GM21381 (cell line): ENCODE data around the gene PRKAB2.
"Not testable (repeated sequence)": the region's sequence is repeated elsewhere in the genome, so short reads cannot be mapped to it uniquely, and the experiment has no call there.

Experiments
- ATAC-seq: cut with Tn5 transposase; IDR thresholded peaks from one replicate; pipeline ENCODE4 v1.9.1; 2021; ENCODE audit warnings: mild to moderate bottlenecking, moderate library complexity; ENCODE audit not compliant: unreplicated experiment

Gene PRKAB2, protein sequence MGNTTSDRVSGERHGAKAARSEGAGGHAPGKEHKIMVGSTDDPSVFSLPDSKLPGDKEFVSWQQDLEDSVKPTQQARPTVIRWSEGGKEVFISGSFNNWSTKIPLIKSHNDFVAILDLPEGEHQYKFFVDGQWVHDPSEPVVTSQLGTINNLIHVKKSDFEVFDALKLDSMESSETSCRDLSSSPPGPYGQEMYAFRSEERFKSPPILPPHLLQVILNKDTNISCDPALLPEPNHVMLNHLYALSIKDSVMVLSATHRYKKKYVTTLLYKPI

DNA sequence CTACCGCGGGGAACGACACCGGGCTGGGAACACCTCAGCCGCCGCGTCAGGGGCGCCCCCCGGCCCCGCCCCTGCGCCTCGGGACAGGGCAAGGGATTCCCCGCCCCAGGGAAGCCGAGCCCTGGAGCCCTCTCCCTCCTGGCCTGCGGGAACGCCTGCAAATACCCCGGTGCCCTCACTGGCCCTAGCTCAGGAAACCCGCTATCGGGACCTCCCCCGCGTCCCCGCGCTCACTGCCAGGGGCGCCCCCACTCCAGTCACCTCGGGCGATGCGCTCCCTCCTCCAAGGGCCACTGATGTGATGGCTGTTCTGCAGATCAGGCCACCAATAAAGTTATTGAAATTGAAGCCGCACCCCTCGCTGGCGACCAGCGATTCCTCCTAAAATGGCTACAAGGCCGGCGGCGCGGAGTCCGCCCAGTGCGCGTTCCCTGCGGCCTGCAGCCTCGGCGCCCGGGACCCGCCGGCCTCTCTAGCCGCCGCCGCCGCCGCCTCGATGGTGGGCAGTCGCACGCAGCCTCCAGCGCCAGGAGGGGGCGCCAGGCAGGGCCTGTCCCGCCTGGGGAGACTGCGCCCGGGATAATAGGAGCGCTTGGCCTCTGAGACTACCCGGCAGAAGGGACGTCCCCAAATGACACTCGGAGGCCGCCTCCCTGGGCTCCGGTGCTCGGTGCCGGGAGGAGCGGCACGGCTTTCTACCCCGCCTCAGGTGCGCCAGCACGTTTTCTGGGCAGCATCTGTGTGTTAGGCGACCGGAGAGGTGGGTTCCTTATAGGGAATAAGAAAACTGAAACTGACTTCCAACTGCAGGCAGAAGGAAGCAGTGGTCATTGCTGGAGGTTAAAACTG is at the start of gene PRKAB2:
PRKAB2 (minus strand) TSS at position 303 of the 849 bp plus-strand sequence. CDS start 326 bp downstream, outside the sequence.
- peak; percentile 88 for ATAC-seq

DNA sequence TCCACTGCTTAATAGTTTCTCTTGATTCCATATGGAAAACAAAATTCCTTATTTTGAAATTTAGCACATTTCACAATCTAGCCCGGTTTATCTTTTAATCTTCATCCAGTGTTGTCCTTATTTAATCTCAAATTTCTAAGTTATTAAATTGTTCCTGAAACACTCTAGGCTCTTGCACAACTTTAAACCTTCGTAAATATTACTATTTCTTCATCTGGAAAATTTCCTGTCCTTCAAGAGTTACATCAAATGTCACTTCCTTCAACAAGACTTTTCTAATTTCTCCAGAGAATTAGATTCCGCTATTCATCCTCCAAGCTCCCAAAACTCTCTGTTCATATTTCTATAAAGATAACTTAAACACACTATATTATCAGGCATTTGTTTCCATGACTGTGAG is 46.3 kb upstream of the PRKAB2 start:
- no peak for ATAC-seq

DNA sequence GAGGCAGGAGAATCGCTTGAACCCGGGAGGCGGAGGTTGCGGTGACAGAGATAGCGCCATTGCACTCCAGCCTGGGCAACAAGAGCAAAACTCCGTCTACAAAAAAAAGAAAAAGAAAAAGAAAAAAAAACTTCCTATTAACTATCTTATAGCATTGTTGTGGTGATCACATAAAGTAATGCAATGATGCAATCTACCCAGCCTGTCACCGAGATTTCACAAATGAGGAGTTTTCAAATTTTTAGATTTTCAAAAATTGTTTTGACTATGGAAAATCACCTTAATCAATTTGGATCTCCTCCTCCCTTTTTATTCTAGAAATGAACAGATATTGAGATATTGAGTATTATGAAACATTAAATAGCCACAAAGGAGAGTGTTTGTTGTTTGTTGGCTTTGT is 44.9 kb upstream of the PRKAB2 start:
- no peak for ATAC-seq

DNA sequence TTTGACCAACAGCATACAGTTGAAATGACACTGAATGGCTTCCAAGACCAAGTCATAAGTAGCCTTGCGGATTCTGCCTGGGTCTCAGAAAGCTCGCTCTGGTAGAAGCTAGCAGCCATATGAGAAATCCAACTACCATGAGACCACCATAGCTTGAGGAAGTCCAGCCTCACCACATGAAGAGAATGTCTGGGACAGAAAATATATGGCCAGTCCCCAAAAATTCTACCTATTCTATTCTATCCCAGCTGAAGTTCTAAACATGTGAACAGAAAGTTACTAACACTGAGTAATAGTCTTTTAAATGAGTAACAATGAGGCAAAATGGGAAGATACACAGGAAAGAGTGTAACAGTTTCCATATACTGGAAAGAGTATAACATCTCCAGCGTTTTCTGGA is 43.9 kb upstream of the PRKAB2 start:
- ATAC-seq, result no peak

DNA sequence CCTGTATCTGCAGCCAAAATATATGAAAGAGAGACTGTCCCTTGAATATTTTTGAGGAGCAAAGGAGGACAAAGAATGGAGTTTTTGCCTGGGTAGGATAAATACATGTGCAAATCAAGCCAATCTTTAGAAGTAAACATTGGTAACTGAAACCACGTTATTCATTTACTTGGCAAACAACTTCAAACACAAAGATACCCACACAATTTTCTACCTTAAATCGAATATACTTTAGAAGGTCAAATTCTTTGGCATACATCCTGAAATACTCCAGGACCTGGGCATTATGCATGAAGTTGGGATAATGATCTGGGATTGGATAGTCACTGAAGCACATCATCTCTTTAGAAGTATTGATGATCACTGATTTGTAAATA is 43.3 kb upstream of the PRKAB2 start:
- ATAC-seq, result no peak

DNA sequence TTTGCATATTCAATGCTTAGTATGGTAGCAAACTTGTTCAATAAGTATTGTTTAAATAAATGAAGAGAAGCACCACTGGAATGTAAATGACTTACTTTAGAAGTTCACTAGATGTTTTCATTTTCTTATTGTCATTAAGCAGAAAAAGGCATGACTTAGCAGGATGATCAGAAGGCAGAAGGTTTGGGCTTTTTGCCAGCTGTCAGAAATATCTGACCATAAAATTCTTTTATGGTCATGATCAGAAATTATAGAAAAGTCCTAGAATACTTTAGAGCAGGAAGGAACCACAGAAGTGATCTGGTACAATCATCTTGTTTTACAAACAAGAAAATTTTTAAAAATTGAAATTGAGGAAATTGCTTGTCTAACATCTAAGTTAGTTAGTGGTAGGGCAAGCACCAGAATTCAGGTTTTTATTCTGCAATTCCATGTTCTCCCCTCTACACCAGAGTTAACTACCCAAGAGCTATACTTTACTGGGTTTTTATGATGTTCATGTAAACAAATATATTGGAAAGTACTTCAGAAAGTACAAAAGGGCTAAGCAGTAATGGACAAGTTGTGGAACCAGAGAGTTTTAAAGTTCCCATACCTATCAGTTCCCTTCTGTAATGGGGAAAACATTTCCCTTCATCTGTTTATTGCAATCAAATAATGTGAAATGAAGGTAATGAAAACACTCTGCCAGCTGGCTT is 42.7 kb upstream of the PRKAB2 start:
- no peak for ATAC-seq

DNA sequence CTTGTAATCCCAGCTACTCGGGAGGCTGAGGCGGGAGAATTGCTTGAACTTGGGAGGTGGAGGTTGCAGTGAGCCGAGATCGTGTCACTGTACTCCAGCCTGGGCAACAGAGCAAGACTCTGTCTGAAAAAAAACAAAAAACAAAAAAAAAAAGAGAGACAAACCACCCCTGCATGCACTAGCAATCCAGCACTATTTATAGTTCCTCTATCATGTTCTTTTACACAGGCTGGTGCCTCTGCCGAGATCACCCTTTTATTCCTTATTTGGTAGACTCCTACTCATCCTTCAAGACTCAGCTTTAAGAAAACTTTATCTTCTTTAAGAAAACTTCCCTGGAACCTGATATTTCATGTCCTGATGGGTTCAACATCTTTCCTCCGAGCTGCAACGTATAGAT is 42.1 kb upstream of the PRKAB2 start:
- ATAC-seq, result no peak

DNA sequence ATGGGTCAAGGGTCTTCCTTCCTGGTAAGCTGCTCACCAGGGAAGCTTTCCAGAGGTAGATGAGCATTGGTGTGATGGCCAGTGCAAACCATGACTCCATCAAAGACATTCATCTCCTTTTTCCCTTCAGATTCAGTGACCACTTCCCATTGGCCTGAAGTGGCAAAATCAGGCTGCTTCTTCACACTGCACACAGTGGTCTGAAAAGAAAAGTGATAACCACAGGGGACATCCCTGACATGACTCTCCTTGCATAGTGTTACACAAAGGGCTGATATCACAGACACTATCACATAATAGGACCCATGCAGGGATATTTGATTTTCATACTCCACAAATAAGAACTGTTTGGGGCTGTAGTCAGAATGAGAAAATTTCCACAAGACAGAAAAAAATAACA is 41.0 kb upstream of the PRKAB2 start:
- no peak for ATAC-seq

DNA sequence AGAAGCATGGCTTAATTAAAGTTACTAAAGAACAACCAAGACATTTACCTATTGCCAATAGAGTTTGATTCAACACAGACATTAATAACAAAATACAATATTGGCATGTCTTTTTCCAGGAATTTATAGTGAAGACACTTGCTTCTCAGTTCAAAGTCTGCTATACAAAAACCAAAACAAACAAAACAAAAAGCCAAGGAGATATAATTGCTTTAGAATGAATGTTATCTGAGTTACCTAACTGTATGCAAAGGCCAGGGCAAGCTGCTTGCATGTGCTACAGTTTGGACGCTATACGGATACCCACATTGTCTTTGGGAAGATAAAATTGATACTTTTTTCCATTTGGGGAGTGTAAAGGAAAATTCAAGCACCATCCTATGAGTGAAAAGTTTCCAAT is 39.3 kb upstream of the PRKAB2 start:
- ATAC-seq, result no peak

DNA sequence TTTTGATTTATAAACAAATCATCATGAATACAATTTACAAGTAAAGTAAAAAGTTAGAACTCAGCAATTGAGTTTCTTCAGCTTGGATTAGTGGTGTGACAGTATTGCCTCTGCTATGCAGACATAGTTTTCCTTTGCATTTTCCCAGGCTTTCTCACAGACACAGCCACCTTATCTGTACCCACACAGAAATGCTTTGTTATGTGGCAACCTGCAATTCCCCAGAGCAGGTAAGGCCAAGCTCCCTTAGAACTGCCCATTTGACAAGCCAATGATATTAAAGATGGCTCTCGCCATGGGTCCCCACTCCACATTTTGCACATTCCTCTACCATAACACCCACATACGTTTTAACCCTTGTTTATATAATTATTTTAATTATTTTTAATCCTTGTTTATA is 38.7 kb upstream of the PRKAB2 start:
- no peak for ATAC-seq

DNA sequence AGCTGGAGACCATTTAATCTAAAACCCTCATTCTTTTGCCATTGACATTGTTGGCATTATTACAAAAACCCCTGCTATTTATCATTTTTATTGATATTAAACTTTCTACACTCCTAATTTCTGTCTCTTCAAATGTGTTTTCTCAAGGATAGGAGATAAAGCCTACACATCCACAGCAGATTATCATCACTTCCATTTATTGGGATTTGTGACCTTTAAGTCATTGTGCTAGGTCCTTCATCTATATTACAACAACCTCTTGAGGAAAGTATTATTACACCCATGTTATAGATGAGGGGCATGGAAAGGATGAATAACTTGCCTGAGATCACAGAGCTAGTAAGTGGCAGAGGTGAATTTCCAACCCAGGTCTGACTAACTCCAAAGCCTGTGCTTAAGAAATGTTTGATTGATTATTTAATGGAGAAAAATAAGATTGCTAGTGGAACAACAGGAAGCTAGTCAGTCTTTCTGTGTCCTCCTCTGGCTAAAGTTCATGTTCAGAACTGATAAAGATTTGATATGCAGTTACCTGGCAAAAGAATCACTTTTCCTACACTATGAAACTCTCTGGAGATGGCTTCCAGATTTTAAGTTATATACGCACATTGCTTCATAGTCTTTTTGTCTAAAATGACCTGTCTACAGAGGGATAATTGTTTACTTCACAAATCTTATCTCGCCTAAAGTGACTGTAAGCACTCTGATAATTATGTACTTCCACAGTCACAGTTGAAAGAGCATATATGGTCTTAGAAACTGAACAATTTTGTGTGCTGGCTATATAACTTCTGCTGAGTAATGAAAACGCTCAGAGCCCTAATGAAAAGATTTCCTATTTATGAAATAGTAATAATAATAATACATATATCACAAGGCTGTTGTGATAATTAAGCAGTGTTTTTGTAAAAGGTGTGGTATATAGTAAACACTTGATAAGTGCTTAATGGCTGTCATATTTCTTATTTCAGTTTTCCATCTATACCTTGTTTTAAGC is 37.9 kb upstream of the PRKAB2 start:
- no peak for ATAC-seq

DNA sequence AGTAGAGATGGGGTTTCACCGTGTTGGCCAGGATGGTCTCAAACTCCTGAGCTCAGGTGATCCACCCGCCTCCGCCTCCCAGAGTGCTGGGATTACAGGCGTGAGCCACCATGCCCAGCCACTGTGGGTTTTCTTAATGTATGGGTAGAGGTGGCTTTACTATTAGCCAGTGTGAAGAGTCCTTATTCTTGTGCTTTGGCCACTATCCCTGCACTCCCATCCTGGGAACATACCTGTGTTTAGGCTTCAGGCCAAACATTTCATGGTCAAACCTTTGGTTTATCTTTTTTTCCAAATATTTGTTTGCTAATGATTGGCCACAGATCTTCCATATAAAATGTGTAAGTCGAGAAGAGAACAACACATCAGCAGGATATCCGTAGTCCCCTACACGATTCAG is 36.3 kb upstream of the PRKAB2 start:
- ATAC-seq, result no peak

DNA sequence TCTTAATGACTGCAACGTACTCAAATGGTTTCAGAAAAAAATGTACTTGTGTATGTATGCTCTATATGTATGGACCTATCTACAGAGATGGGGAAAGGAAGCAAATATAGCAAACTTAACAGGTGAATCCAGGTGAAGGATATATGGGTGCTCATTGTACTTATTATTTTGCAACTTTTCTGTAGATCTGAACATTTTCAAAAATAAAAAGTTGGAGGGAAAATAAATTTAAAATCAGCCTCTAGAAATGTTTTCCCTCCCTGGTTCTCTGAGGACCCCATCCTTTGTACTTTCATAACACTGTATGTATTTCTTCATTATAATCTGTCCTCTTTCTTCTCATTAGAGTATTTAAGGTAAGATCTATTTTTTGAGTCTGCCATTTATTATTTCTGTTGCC is 34.9 kb upstream of the PRKAB2 start:
- no peak for ATAC-seq

DNA sequence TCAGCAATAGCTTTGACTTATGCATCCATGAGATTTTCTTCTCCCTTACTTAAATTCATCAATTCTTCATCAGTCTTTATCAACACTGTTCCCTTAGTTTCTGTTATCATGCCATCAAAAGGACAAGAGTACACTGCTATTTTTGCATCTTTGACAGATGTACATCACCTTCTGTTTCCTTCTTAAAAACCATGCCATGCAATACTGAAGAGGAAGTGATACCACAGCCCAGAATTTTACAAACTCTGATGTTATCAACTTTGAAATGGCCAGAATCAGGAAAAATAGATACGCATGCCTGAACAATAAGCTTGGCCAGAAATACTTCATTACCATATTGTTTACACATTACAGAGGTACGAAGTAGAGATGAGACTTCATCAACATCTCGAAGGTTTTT is 31.8 kb upstream of the PRKAB2 start:
- no peak for ATAC-seq

DNA sequence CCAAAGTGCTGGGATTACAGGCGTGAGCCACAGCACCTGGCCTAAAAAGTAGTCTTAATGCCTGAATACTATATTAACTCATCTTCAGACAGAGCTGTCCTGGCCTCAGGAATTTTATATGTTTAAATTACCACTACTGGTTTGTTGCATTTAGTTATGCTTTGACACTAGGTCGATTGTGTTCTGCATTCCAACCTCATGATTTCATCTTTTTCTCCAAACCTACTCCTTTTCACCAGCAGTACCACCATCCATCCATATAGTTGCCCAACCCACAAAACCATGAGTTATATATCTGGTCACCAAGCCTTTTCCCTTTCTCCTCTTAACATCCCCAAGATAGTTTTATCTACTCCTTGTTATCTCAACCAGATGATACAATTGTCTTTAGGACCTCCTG is 30.3 kb upstream of the PRKAB2 start:
- no peak for ATAC-seq

DNA sequence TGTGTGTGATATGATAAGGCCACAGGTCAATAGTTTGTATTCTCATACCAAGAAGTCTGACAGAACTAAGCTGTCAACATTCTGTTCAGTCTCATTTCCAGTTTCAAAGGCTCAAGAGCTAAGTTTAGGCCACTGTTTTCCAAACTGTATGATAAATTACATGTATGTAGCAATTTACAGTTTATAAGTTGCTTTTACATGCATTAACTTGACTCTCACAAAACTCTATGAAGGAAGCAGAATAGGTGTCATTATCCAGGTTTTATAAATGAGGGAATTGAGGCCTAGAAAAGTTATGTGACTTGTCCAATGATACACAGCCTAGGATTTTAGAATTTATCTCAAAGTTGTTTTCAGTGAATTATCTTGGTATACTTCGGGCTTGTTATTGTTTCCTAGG is 29.5 kb upstream of the PRKAB2 start:
- ATAC-seq, result no peak

DNA sequence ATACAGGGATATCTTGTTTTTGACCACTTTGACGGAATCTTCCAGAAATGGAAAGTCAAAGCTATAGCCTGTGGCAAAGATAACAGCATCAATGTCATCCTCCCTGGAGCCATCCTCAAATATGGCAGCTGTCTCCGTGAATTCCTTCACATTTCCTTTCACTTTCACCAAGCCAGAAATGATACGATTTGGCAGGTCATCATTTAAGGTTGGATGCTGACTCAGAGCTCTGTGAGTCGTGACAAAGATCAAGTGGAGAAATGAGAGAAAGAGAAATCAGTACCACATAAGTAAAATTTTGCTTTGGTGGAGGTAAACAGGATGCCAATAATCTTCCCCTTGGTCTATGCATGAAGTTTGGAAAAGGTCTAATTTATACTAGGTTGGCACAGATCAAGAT is 29.0 kb upstream of the PRKAB2 start:
- ATAC-seq, result no peak

DNA sequence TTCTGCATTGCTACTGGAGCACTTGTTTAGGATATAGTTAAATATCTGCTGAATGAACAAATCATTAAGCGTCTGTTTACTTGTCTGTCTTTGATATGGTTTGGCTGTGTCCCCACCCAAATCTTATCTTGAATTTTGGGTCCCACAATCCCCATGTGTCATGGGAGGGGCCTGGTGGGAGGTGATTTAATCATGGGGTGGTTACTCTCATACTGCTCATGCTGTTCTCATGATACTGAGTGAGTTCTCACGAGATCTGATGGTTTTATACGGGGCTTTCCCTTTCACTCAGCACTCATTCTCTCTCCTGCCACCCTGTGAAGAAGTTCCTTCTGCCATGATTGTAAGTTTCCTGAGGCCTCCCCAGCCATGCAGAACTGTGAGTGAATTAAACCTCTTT is 25.1 kb upstream of the PRKAB2 start:
- ATAC-seq, result not testable (repeated sequence)

DNA sequence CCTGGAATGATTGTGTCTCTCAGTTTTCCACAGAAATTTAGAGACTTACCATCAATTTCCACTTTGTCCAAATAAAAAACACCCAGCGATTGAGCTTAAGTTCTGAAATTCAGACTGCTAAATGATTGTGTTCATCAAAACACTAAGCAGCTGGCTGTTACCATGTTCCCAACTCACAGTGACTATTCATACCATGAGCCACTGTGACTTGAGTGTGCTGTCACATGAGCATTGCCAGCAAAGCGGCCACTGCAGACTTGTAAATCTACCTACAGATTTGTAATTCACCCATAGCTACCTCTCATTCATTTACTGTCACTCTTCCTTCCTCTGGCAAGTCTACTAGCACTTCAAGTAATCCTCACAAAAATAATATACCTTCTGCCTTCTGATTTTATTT is 17.2 kb upstream of the PRKAB2 start:
- ATAC-seq, result no peak

DNA sequence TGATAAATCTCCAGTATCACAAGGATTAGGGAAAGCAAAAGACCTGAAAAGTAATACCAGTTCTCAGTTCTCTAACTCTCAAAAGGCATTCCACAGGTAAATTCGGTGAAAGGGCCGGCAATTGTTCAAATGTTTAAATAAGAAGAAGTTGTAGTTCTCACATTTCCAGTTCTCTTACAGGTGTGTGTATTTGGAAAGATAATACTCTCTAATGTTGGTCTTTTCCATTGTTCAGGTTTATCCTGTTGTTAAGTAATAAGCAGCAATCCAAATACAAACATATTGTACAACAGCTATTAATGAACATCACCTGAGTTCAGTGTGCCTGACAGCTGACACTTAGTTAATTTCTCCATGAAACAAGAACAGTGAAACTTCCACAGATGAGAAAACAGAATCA is 13.2 kb upstream of the PRKAB2 start:
- no peak for ATAC-seq
